Ishikawa (cell line): ENCODE results near the gene INPPL1.

ENCODE experiments used
- CEBPB ChIP-seq: IDR thresholded peaks from 2 replicates; pipeline ENCODE4 v1.6.1; 2012
- EP300 ChIP-seq: IDR thresholded peaks from 2 replicates; pipeline ENCODE4 v1.6.1; 2012; ENCODE audit warnings: borderline replicate concordance
- MAX ChIP-seq: IDR thresholded peaks from 2 replicates; pipeline ENCODE4 v1.6.1; 2012
- RAD21 ChIP-seq: IDR thresholded peaks from 2 replicates; pipeline ENCODE4 v1.6.1; 2012; ENCODE audit warnings: low read depth
- TEAD4 ChIP-seq: IDR thresholded peaks from 2 replicates; pipeline ENCODE4 v1.6.1; 2012

GRCh38 chr11:72259490-72259889 is 34.9 kb downstream of the INPPL1 start:
- TF ChIP-seq EP300 (no peak), TEAD4 (no peak), MAX (no peak), RAD21 (no peak), CEBPB (no peak)
